ENCODE measurements around the gene IQSEC2. TPM values are rescaled to one million over a fixed set of nuclear protein-coding genes. Genes with fewer than 3 reads are reported as not detected.
A peak's percentile ranks its signal among the peaks of the same experiment; 100 is the strongest.

The IQSEC2 gene
- total RNA-seq, 1 experiment from 2014 or later = 20.7 TPM

DNA sequence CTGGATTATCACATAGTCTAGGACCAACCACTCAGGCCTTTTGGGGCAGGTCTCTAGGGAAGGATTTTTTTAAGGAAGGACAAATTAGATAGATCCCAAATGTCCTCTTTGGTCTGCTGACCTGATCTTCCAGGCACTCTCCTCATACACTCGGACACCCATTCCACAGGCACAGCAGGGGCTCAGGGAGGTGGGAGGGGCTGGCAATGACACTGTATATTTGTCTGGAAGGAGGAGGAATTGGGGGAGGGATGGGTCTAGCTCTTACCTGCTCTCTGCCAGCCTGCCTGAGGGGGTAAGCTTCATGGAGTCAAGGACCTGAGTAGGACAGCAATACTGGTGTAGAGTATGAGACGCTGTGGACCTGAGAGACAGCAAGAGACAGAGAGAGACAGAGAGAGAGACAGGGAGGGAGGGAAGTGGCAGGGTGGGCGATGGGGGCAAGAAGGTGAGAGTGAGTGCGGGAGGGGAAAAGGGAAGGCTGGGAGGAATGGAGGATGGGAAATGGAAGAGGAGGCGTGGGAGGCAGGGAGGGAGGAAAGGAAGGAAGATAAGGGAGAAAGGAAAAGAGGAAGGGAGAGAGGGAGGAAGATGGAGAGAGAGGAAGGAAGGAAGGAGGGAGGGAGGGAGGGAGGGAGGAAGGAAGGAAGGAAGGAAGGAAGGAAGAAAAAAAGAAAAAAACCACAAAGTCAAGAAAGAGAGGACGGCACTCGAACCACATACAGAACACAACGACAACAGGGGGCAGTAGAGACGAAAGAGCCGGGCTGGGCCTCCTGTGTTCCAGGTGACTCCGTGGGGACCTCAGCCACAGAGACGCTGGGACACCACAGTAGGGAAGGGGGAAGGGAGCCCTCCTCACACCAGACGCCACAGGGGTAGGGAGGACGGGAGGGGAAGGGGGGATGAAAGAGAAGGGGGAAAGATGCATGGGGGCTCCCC is 1.8 kb downstream of the IQSEC2 start:
- Histone ChIP-seq H2AFZ (ENCODE audit: low read depth, low read length, poor library complexity, severe bottlenecking) (no peak overlapping the region), H3K9me2 (ENCODE audit: insufficient read depth) (no peaks in the 10 kb centered on the region), H4K20me1 (ENCODE audit: insufficient read depth) (no peaks in the 10 kb centered on the region), H3K4me3 (replicated peaks in 1 of 2; ENCODE audit: low read depth in 1 of 2, low read length in 2 of 2) (peak overlapping the region; percentile 52 to 63), H3K27me3 (ENCODE audit: insufficient read depth, low read length) (no peaks in the 10 kb centered on the region), H3K9ac (ENCODE audit: low read length) (peak overlapping the region; percentile 68), H3K79me2 (ENCODE audit: insufficient read depth, low read length) (0 out of 2 replicates have a peak, but pooled peaks cover 3% of the 10 kb centered on the region), H3K4me2 (ENCODE audit: low read length) (peak overlapping the region; percentile 83), H3K9me3 (ENCODE audit: control insufficient read depth in 1 of 2, insufficient read depth in 1 of 2, low read depth in 1 of 2, low read length in 2 of 2) (no peaks in the 10 kb centered on the region), H3K27ac (ENCODE audit: low read depth, low read length) (peak overlapping the region; percentile 88), H3K4me1 (ENCODE audit: control insufficient read depth in 1 of 2, insufficient read depth in 2 of 2, low read length in 2 of 2) (peaks cover 20 to 39% of the 10 kb centered on the region in 2 experiments), H3K36me3 (ENCODE audit: control insufficient read depth in 1 of 2, insufficient read depth in 2 of 2, low read length in 2 of 2) (no peaks in the 10 kb centered on the region)
- ATAC-seq (peak; percentile 6; the same call in 1 of the 2 replicates), DNase-seq (ENCODE audit: low read depth, low spot score) (no peak)
- CTCF ChIA-PET = no interaction called here
- intact Hi-C loops (cut with micrococcal nuclease) = no loop called here
- BruUV-seq (replicated peaks) = TSS peak; percentile 39
- POLR2A ChIA-PET = no interaction called here
- TF ChIP-seq YY1 (IDR thresholded peaks at IDR 0.05; ENCODE audit: extremely low read depth, insufficient replicate concordance, low read depth, low read length) = no peak
- TF ChIP-seq ELF1 (IDR thresholded peaks at IDR 0.05; ENCODE audit: borderline replicate concordance, low read depth) = no peak
- TF ChIP-seq, protein P1, sequence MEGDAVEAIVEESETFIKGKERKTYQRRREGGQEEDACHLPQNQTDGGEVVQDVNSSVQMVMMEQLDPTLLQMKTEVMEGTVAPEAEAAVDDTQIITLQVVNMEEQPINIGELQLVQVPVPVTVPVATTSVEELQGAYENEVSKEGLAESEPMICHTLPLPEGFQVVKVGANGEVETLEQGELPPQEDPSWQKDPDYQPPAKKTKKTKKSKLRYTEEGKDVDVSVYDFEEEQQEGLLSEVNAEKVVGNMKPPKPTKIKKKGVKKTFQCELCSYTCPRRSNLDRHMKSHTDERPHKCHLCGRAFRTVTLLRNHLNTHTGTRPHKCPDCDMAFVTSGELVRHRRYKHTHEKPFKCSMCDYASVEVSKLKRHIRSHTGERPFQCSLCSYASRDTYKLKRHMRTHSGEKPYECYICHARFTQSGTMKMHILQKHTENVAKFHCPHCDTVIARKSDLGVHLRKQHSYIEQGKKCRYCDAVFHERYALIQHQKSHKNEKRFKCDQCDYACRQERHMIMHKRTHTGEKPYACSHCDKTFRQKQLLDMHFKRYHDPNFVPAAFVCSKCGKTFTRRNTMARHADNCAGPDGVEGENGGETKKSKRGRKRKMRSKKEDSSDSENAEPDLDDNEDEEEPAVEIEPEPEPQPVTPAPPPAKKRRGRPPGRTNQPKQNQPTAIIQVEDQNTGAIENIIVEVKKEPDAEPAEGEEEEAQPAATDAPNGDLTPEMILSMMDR (IDR thresholded peaks at IDR 0.05 in 2 of 3, conservative IDR thresholded peaks at IDR 0.05 in 1 of 3; ENCODE audit: borderline replicate concordance in 1 of 3, insufficient read depth in 1 of 3, low read depth in 2 of 3, low read length in 2 of 3) = peak in 2 of 3 experiments; percentile 28 to 34; a peak in 1 of 6 replicates
- TF ChIP-seq ZFX (IDR thresholded peaks at IDR 0.05) = no peak
- no peak for TF ChIP-seq RAD21 (IDR thresholded peaks at IDR 0.05; ENCODE audit: low read depth)
- no peak for TF ChIP-seq JUND (IDR thresholded peaks at IDR 0.05)
- no peak for TF ChIP-seq POLR2AphosphoS5 (IDR thresholded peaks at IDR 0.05; ENCODE audit: low read depth, low read length)
- TF ChIP-seq TCF7L2 (IDR thresholded peaks at IDR 0.05; ENCODE audit: borderline replicate concordance, extremely low read depth, insufficient read depth, insufficient read length) = no peak
- RAD21 ChIA-PET (ENCODE audit: low non-redundant PET in 1 of 2, low total read pairs in 2 of 2, uncharacterized antibody in 2 of 2, unreplicated experiment in 2 of 2) = interaction anchor here in 1 of 2 experiments (0.7 kb wide), 1 partner anchor 39 kb away, joined by 3 read pairs; no protein-coding TSS in a partner anchor

Data from HCT116 (cell line).